Mucosa of descending colon (tissue), 3 donors: ENCODE measurements around the gene TMPRSS4. TPM values are rescaled to one million over a fixed set of nuclear protein-coding genes. Genes with fewer than 3 reads are reported as not detected.

Experiments used
- ATAC-seq: fragments of 200-7000 bp; cut with Tn5 transposase; one replicate; pipeline ENCODE4 v1.9.1; 2020; ENCODE audit warnings: mild to moderate bottlenecking, moderate library complexity
- DNase-seq, 3 donors: peaks; one replicate each; pipeline ENCODE4 v3.0.0-alpha.2; 2020
- H3K36me3 ChIP-seq: fragments of 200-600 bp; one replicate; pipeline ENCODE4 v1.8.0; 2021; ENCODE audit warnings: low read depth, mild to moderate bottlenecking
- H3K4me1 ChIP-seq: fragments of 200-600 bp; one replicate; pipeline ENCODE4 v1.8.0; 2021; ENCODE audit warnings: low read depth, mild to moderate bottlenecking
- H3K4me3 ChIP-seq: fragments of 200-600 bp; one replicate; pipeline ENCODE4 v1.8.0; 2021; ENCODE audit warnings: mild to moderate bottlenecking
- H3K9me3 ChIP-seq: fragments of 200-600 bp; one replicate; pipeline ENCODE4 v1.8.0; 2021; ENCODE audit warnings: mild to moderate bottlenecking
- intact Hi-C, 2 donors: fragments of 100-400 bp; cut with DNase I in 1 of 2; cut with micrococcal nuclease in 1 of 2; formaldehyde crosslinking; loops; one replicate each; pipeline versions ENCODE4 v1.11.0 to v1.11.1; 2022; cut with DNase I, micrococcal nuclease
- total RNA-seq, 3 donors: library from RNA; stranded (reverse); fragmentation: NEBNext Ultra II Directional in 2 of 3; extraction: Animal tissue kit (Norgen Biotek cat#: 25700) in 2 of 3; gene quantifications; one replicate each; pipeline versions ENCODE4 v1.2.1 to v1.2.4, GENCODE V29; 2021 to 2023
- TF ChIP-seq, protein P1 (sequence below): fragments of 200-600 bp; IDR thresholded peaks from one replicate; pipeline ENCODE4 v1.8.0; 2022; ENCODE audit warnings: antibody characterized with exemption, mild to moderate bottlenecking
- donor health status: DM: no; HTN: no; CAD: no; lungs with moderate emphysema.
- donor health status: DM: no; HTN: no; CAD: no.
- donor health status: DM: no; HTN: yes; CAD: no.

TMPRSS4 gene
- total RNA-seq, 3 donors from 2014 or later: 159 to 648 (median 243) TPM

DNA sequence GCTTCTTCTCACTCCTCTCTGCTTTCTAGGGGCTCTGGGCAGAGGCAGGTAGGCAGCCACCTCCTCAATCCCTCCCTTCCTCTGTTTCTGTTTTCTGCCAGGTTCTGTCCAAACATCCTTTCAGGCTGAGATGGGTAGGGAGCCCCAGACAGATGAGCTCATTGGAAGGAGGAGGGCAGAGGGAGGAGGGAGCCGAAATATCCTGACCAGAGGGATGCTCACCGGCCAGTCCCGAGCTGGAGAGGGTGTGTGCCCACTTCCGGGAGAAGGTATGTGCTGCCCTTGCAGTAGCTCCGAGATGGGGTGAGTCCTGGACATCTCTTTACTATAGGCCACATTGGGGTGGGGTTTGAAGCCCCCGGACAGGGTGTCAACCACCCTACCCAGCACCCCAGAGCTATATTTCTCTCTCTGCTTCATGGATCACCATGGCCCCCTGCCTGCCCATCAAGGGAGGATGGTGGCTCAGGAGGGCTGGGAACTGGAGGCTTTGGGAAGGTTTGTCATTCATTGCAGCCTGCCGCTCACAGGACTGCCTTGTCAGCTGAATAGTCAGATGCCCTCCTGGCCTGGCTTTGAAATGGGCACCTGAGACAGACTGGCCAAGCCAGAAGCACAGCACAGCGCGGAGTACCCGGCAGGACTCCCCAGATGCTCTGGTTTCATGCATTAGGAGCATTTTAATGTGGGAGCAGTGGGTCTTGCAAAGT is 80.5 kb downstream of the TMPRSS4 start:
- H3K9me3 ChIP-seq: no peaks in the 10 kb centered on the region
- DNase-seq: no peak
- H3K4me1 ChIP-seq: peaks cover 10% of the 10 kb centered on the region
- H3K4me3 ChIP-seq: no peak overlapping the region
- no peak for ATAC-seq
- intact Hi-C loops: no loop called here
- no peaks in the 10 kb centered on the region for H3K36me3 ChIP-seq
- TF ChIP-seq, protein P1, sequence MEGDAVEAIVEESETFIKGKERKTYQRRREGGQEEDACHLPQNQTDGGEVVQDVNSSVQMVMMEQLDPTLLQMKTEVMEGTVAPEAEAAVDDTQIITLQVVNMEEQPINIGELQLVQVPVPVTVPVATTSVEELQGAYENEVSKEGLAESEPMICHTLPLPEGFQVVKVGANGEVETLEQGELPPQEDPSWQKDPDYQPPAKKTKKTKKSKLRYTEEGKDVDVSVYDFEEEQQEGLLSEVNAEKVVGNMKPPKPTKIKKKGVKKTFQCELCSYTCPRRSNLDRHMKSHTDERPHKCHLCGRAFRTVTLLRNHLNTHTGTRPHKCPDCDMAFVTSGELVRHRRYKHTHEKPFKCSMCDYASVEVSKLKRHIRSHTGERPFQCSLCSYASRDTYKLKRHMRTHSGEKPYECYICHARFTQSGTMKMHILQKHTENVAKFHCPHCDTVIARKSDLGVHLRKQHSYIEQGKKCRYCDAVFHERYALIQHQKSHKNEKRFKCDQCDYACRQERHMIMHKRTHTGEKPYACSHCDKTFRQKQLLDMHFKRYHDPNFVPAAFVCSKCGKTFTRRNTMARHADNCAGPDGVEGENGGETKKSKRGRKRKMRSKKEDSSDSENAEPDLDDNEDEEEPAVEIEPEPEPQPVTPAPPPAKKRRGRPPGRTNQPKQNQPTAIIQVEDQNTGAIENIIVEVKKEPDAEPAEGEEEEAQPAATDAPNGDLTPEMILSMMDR: no peak

DNA sequence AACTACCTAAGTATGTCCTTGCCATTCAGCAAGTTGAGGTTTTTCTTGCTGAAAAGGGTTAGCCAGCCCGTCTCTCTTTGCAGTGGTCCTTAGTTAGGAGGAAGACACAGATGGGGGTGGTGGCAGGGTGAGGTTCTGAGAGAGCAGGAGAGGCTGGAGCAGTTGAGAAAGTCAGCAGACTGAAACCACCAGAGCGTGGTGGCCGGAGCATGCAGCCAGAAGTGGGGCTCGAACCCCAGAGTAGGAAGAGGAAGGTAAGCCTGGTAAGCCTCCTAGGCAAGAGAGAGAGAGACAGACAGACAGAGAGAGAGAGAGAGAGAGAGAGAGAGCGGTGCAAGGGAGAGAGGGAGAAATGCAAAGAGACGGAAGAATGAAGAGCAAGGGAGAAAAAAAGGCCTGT is 84.9 kb downstream of the TMPRSS4 start:
- no peaks in the 10 kb centered on the region for H3K9me3 ChIP-seq
- no peaks in the 10 kb centered on the region for H3K36me3 ChIP-seq
- ATAC-seq (no peak), DNase-seq (no peak)
- H3K4me1 ChIP-seq: no peaks in the 10 kb centered on the region
- H3K4me3 ChIP-seq: no peak overlapping the region
- intact Hi-C loops: no loop called here
- TF ChIP-seq, protein P1: no peak

DNA sequence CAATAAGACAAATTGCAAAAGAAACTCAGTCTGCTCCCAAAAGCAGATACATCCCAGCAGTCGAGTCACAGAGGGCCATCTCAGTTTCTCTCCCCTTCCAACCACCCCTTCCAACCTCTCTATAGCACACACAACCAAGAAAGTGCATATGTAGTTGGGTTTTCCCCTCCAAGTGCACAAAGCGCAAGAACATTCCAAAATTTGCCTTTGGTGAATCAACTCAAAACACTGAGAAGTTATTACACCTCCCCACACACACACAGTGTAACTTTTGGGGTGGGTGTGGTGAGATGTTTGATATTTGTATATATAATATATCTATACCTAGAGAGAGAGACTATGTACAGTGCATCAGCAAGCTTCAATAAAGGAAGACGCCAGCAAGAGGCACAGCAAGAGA is 86.0 kb downstream of the TMPRSS4 start:
- H3K4me3 ChIP-seq: no peak overlapping the region
- no peaks in the 10 kb centered on the region for H3K36me3 ChIP-seq
- no peaks in the 10 kb centered on the region for H3K9me3 ChIP-seq
- ATAC-seq: no peak
- DNase-seq: no peak
- H3K4me1 ChIP-seq: no peaks in the 10 kb centered on the region
- TF ChIP-seq, protein P1: no peak
- intact Hi-C loops: no loop called here

DNA sequence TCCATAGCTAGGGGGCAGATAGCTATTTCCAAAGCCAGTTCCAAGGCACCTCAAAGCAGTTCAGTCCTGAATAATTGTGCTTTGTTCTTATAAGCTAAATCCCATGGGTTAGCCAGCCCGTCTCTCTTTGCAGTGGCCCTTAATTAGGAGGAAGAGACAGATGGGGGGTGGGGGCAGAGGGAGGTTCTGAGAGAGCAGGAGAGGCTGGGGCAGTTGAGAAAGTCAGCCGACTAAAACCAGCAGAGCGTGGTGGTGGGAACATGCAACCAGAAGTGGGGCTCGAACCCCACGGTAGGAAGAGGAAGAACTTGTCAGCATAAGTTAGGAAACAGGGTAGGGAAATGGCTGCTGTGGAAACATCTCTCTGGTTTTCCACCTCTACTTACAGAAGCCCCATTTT is 86.6 kb downstream of the TMPRSS4 start:
- no peaks in the 10 kb centered on the region for H3K9me3 ChIP-seq
- intact Hi-C loops: no loop called here
- TF ChIP-seq, protein P1: no peak

DNA sequence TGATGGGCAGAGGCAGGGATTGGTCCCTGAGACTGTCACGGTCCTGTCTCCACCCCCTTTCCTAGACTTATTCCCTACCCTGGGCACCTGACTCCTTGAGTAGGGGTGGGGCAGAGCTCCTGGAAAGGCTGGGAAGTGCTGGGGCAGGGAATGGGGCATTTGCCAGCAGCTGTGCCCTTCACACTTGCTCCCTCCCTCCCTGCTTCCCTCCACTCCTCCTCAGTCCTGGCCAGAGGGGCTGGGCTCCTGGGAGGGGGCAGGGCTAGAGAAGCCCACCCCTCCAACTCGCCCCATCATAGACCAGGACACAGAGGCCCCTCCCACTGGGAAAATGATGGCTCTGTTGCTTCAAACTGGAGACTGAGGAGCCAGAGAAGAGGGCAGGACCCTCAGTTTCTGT is 88.0 kb downstream of the TMPRSS4 start:
- Histone ChIP-seq H3K9me3 (no peaks in the 10 kb centered on the region), H3K4me1 (no peaks in the 10 kb centered on the region), H3K36me3 (no peaks in the 10 kb centered on the region), H3K4me3 (no peak overlapping the region)
- TF ChIP-seq, protein P1: no peak
- intact Hi-C loops: no loop called here
- no peak for DNase-seq
- ATAC-seq: no peak

More for the DNA sequence above, 86.6 kb downstream of the TMPRSS4 start:
- no peaks in the 10 kb centered on the region for H3K36me3 ChIP-seq
- ATAC-seq (no peak), DNase-seq (no peak)
- no peaks in the 10 kb centered on the region for H3K4me1 ChIP-seq
- H3K4me3 ChIP-seq: no peak overlapping the region
